ENCODE results near the gene GIT1.

GIT1 gene

GRCh38 chr17:29597361-29598172, 8.1 kb upstream of the GIT1 start:
- H3K9ac ChIP-seq (ENCODE audit: low read depth, low read length), result no peak overlapping the region
- H3K4me1 ChIP-seq (ENCODE audit: control insufficient read depth, insufficient read depth, low read length), result peaks cover 18% of the 10 kb centered on the region
- no peaks in the 10 kb centered on the region for H3K36me3 ChIP-seq (ENCODE audit: insufficient read depth, low read length)
- H3K27me3 ChIP-seq (ENCODE audit: control insufficient read depth, insufficient read depth, low read length), result no peaks in the 10 kb centered on the region
- H3K4me3 ChIP-seq (ENCODE audit: low read length), result no peak overlapping the region
- H3K9me3 ChIP-seq (replicated peaks; ENCODE audit: low read length), result no peaks in the 10 kb centered on the region
- H3K4me2 ChIP-seq (ENCODE audit: low read length), result no peak overlapping the region

- no peak overlapping the region for H3K4me2 ChIP-seq (ENCODE audit: low read length)
- H3K9me3 ChIP-seq (replicated peaks; ENCODE audit: low read length), result no peaks in the 10 kb centered on the region
- peaks cover 26% of the 10 kb centered on the region for H3K4me1 ChIP-seq (ENCODE audit: control insufficient read depth, insufficient read depth, low read length)
- no peaks in the 10 kb centered on the region for H3K36me3 ChIP-seq (ENCODE audit: insufficient read depth, low read length)
- H3K9ac ChIP-seq (ENCODE audit: low read depth, low read length), result no peak overlapping the region
- no peak overlapping the region for H3K4me3 ChIP-seq (ENCODE audit: low read length)
- H3K27me3 ChIP-seq (ENCODE audit: control insufficient read depth, insufficient read depth, low read length), result no peaks in the 10 kb centered on the region
These were observed 7.4 kb upstream of the GIT1 start for GRCh38 chr17:29596811-29597210.

GRCh38 chr17:29595943-29596774, 6.7 kb upstream of the GIT1 start:
- no peak overlapping the region for H3K4me3 ChIP-seq (ENCODE audit: low read length)
- H3K9me3 ChIP-seq (replicated peaks; ENCODE audit: low read length), result no peaks in the 10 kb centered on the region
- no peaks in the 10 kb centered on the region for H3K27me3 ChIP-seq (ENCODE audit: control insufficient read depth, insufficient read depth, low read length)
- H3K4me1 ChIP-seq (ENCODE audit: control insufficient read depth, insufficient read depth, low read length), result peaks cover 32% of the 10 kb centered on the region
- peak overlapping the region; percentile 9 for H3K4me2 ChIP-seq (ENCODE audit: low read length)
- no peaks in the 10 kb centered on the region for H3K36me3 ChIP-seq (ENCODE audit: insufficient read depth, low read length)
- H3K9ac ChIP-seq (ENCODE audit: low read depth, low read length), result no peak overlapping the region

DNA sequence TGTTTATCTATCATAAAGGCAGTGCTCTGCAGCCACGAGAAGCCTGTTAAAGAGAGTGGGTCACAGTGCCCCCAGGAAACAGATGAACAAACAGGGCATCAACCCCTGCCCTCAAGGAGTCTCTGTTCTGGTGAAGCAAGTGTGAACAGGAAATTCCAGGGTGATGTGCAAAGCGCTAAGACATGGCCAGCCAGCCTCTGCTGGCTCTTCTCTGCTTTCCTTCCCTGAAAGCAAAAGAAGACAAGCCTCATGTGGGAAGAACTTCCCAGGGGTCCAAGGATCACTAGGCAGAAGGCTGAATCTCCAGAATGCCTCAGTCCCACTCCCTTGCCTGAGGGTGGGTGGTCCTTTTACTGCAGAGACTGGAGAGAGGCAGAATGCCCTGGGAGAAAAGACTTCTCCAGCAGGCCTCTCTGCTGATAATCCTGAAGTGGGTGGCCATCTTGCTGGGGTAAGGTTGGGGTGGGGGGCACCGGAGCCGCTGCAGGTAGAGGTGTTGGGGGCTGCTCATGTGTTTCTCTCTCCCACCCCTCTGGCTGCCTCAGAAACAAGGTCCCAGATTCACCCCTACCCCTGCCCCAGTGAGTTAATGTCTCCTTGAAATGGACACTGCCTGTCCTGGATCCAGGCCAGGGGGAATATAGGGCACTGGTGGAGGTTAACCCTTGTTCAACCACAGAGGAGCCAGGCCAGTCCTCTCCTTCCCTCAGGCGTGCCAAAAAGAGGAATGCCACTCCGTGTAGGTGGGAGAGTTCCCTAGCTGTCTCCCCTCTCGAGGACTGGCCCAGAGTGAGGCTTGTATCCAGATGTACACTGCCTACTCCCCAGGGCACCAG, 5.9 kb upstream of the GIT1 start:
- Histone ChIP-seq H3K4me3 (ENCODE audit: low read length) (no peak overlapping the region), H3K36me3 (ENCODE audit: insufficient read depth, low read length) (no peaks in the 10 kb centered on the region), H3K4me1 (ENCODE audit: control insufficient read depth, insufficient read depth, low read length) (peaks cover 41% of the 10 kb centered on the region), H3K4me2 (ENCODE audit: low read length) (no peak overlapping the region), H3K27me3 (ENCODE audit: control insufficient read depth, insufficient read depth, low read length) (no peaks in the 10 kb centered on the region), H3K9ac (ENCODE audit: low read depth, low read length) (no peak overlapping the region), H3K9me3 (replicated peaks; ENCODE audit: low read length) (no peaks in the 10 kb centered on the region)

GRCh38 chr17:29594519-29595090, 5.2 kb upstream of the GIT1 start:
- H3K4me1 ChIP-seq (ENCODE audit: control insufficient read depth, insufficient read depth, low read length), result peaks cover 48% of the 10 kb centered on the region
- no peaks in the 10 kb centered on the region for H3K36me3 ChIP-seq (ENCODE audit: insufficient read depth, low read length)
- H3K4me2 ChIP-seq (ENCODE audit: low read length), result peak overlapping the region; percentile 90
- peak overlapping the region; percentile 80 for H3K4me3 ChIP-seq (ENCODE audit: low read length)
- H3K27me3 ChIP-seq (ENCODE audit: control insufficient read depth, insufficient read depth, low read length), result no peaks in the 10 kb centered on the region
- no peaks in the 10 kb centered on the region for H3K9me3 ChIP-seq (replicated peaks; ENCODE audit: low read length)
- no peak overlapping the region for H3K9ac ChIP-seq (ENCODE audit: low read depth, low read length)

DNA sequence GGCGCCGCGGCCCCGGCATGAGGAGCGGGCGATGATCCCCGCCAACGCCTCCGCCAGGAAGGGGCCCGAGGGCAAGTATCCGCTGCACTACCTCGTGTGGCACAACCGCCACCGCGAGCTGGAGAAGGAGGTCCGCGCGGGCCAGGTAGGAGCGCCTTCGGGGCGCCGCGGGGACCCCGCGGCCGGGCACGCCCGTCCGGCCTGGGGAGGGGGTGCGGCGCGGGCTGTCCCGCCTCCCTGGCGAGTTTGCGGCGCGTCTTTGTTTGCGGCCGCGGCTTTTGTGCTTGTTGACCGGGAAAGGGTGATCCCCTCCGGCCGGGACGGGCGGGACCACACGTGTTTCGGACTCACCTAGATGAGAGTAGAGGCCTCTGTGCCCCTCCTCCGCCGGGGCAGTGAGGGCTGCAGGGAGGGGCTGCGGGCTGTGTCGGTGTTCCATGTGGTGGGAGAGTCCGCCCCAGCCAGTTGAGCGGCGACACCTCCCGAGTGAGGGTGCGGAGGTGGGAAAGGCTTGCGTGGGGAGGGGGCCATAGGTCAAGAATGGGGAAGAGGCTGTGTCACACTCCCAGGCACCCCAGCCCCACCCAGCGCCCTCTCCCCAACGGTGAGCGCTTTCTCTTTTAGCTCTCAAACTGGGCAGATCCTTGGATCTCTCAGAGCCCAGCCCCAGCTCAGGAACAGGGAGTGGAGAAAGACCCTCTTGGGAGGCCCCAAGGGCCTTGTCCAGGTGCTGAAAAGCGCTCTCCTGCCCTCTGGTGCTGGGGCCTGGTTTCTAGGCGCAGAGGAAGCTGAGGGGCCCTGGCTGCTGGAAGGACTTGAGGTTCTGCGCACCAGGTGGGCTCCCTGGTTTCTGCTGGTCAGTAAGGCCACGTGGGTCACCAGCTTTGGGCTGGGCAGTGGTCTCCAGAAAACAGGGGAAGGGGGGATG, 4.4 kb upstream of the GIT1 start:
- peak overlapping the region; percentile 61 for H3K9ac ChIP-seq (ENCODE audit: low read depth, low read length)
- no peaks in the 10 kb centered on the region for H3K9me3 ChIP-seq (replicated peaks; ENCODE audit: low read length)
- peaks cover 48% of the 10 kb centered on the region for H3K4me1 ChIP-seq (ENCODE audit: control insufficient read depth, insufficient read depth, low read length)
- peak overlapping the region; percentile 90 for H3K4me2 ChIP-seq (ENCODE audit: low read length)
- H3K27me3 ChIP-seq (ENCODE audit: control insufficient read depth, insufficient read depth, low read length), result no peaks in the 10 kb centered on the region
- H3K4me3 ChIP-seq (ENCODE audit: low read length), result peak overlapping the region; percentile 80
- H3K36me3 ChIP-seq (ENCODE audit: insufficient read depth, low read length), result no peaks in the 10 kb centered on the region

- Histone ChIP-seq H3K9me3 (replicated peaks; ENCODE audit: low read length) (no peaks in the 10 kb centered on the region), H3K4me2 (ENCODE audit: low read length) (peak within 1 kb of the TSS; percentile 97), H3K9ac (ENCODE audit: low read depth, low read length) (peak within 1 kb of the TSS; percentile 61), H3K4me3 (ENCODE audit: low read length) (peak within 1 kb of the TSS; percentile 91), H3K4me1 (ENCODE audit: control insufficient read depth, insufficient read depth, low read length) (peaks cover 53% of the 10 kb centered on the region), H3K27me3 (ENCODE audit: control insufficient read depth, insufficient read depth, low read length) (no peaks in the 10 kb centered on the region), H3K36me3 (ENCODE audit: insufficient read depth, low read length) (no peaks in the 10 kb centered on the region)
These were observed 3.6 kb upstream of the GIT1 start, which contains the start of gene ANKRD13B for GRCh38 chr17:29592850-29593551. Gene ANKRD13B, plus strand, starts transcription at chr17:29593132. Its CDS starts 490 bp downstream, at chr17:29593622.

- Histone ChIP-seq H3K9me3 (replicated peaks; ENCODE audit: low read length) (no peaks in the 10 kb centered on the region), H3K4me2 (ENCODE audit: low read length) (peak overlapping the region; percentile 97), H3K9ac (ENCODE audit: low read depth, low read length) (peak overlapping the region; percentile 70), H3K4me3 (ENCODE audit: low read length) (peak overlapping the region; percentile 91), H3K4me1 (ENCODE audit: control insufficient read depth, insufficient read depth, low read length) (peaks cover 63% of the 10 kb centered on the region), H3K27me3 (ENCODE audit: control insufficient read depth, insufficient read depth, low read length) (no peaks in the 10 kb centered on the region), H3K36me3 (ENCODE audit: insufficient read depth, low read length) (no peaks in the 10 kb centered on the region)
These were observed 2.5 kb upstream of the GIT1 start for GRCh38 chr17:29591737-29592608.

GRCh38 chr17:29591146-29591736, 1.8 kb upstream of the GIT1 start:
- Histone ChIP-seq H3K36me3 (ENCODE audit: insufficient read depth, low read length) (no peaks in the 10 kb centered on the region), H3K27me3 (ENCODE audit: control insufficient read depth, insufficient read depth, low read length) (no peaks in the 10 kb centered on the region), H3K9me3 (replicated peaks; ENCODE audit: low read length) (no peaks in the 10 kb centered on the region), H3K9ac (ENCODE audit: low read depth, low read length) (peak overlapping the region; percentile 70), H3K4me2 (ENCODE audit: low read length) (peak overlapping the region; percentile 97), H3K4me1 (ENCODE audit: control insufficient read depth, insufficient read depth, low read length) (peaks cover 69% of the 10 kb centered on the region), H3K4me3 (ENCODE audit: low read length) (peak overlapping the region; percentile 91)
